ENCODE measurements around the gene LRCH3.

The LRCH3 gene

GRCh38 chr3:197791113-197791891 lies at the start of gene LRCH3:
Gene LRCH3 (plus strand): TSS chr3:197791254. CDS start chr3:197791279, 25 bp downstream.
- peak; percentile 86 for DNase-seq

DNA sequence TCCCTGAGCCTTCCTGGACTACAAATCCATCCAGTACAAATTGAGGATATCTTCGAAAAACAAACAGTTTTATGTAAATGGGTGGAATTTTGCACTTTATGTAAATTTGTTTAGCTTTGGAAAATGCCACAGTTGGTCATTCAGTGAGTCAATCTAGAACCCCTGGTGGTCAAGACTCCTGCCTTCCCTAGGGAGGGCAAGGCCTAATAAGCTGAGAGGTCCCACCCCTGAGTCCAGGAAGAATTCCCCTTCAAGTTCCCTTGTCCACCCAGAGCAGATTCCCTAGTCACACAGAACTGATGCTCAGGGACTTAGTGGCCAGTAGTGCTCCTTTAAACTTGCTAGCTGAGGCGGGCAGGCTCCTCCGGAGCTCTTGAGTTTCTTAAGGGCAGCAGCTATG lies 48.3 kb upstream of the LRCH3 start:
- DNase-seq = no peak

DNA sequence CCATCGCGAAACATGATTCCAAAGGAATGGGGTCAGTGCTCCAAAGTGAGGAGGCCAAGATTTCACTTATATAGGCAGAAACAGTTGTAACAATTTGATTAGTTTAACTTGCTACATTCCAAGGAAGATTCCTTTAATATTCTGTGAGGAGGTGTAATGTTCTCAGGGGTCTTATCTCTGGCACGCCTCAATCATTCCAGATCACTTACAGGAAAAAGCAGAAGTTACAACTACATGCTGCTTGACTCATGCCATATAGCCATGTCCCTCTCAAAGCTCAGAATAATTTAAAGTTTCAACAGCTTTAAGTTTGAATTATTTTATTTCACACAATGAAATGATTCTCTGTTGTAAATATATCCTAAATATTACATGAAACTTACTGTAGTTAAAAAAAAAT lies 44.8 kb upstream of the LRCH3 start:
- DNase-seq = no peak

DNA sequence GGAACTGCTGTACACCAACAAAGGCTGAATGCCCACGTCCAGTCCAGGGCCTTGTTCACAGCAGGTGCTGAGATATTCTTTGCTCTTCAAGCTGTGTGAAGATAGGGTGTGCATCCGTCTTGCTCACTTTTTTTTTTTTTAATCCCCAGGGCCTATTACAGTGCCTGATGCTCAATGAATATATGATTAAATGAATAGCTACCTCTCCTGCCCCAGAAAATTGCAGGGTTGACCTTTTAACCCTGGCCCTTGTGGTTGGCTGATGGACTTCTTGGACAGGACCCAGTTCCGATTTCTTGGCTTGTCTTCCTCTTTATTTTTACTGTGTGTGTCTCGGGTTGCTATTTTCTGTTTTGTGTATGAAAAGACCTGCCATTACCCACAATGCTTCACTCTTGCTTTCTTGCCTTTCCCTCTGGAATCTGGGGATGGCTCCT lies 44.2 kb upstream of the LRCH3 start:
- no peak for DNase-seq

GRCh38 chr3:197748597-197749314 lies 42.3 kb upstream of the LRCH3 start:
- no peak for DNase-seq

GRCh38 chr3:197749315-197749600 lies 41.8 kb upstream of the LRCH3 start:
- peak; percentile 89 for DNase-seq

DNA sequence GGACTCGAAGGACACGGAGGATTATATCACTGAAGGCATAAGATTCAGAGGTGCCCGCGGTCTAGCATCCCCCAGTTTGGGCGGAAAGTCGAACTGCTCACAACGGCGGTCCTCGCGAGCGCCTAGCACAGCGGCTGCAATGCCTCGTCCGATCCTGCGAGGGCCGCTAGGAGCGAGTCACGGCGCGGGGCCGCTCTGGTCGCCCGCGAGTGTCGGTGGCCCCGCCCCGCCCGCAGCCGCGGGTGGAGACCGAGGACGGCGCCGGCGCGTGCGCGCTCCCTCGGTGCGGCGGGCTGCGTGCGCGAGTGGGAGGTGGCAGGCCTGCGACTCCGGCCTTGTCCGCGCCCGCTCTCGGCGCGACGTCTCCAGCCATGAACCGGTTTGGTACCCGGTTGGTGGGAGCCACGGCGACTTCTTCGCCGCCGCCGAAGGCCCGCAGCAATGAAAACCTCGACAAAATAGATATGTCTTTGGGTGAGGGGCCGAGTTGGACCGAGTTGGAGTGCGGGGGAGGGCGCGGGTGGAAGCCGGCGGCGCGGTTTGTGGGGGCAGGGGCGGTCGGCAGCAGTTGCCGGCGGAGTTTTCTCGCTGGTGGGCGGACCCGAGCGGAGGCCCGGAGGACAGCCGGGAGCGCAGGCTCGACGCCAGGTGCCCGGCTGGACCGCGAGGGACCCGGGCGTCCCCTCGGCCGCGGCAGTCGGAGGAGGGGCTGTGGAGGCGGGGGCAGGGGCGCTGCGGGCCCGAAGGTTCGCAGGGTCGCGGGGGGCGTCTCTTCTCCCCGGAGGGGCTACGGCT lies 41.3 kb upstream of the LRCH3 start, which contains the start of gene FYTTD1:
FYTTD1 (plus strand) TSS at position 283 of the 795 bp plus-strand sequence; CDS start at position 372, 89 bp downstream.
- peak; percentile 89 for DNase-seq

- DNase-seq = peak; percentile 26
Measured at GRCh38 chr3:197750396-197750831, 40.6 kb upstream of the LRCH3 start.

- peak; percentile 26 for DNase-seq
Measured at GRCh38 chr3:197750858-197751737, 40.0 kb upstream of the LRCH3 start.

GRCh38 chr3:197752107-197752506 lies 38.9 kb upstream of the LRCH3 start:
- no peak for DNase-seq

- DNase-seq = peak; percentile 1
Measured at GRCh38 chr3:197753263-197753662, 37.8 kb upstream of the LRCH3 start.

DNA sequence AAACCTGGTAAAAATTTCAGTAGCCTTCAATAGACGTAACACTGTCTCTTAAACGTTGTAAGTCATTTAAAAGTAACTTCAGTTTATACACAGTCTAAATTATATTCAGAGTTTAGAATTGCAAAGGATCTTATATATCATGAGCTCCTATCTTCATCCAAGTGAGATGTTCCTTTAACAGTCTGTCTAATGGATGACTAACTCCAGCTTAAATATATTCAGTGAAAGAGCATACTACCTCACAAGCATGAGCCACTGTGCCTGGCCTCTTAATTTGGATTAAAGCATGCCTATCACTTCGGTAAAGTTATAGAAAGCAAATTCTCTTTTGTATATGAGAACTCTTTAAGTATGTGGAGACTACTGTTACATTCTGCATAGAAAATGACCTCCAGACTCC lies 34.4 kb upstream of the LRCH3 start:
- DNase-seq = no peak

GRCh38 chr3:197758512-197758911 lies 32.5 kb upstream of the LRCH3 start:
- DNase-seq = no peak

DNA sequence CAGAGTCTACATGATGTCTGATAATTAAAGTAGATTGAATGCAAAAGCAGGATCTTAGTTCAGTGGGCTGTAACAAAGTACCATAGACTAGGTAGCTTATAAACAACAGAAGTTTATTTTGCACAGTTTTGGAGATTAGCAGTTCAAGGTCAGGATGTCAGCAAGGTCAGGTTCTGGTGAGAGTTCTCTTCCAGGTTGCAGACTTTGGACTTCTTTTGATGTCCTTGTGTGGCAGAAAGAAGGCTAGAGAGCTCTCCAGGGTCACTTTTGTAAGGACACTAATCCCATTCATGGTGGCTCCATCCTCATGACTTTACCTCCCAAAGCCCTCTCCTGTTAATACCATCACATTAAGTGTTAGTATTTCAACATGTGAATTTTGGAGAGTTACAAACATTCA lies 29.3 kb upstream of the LRCH3 start:
- no peak for DNase-seq

DNA sequence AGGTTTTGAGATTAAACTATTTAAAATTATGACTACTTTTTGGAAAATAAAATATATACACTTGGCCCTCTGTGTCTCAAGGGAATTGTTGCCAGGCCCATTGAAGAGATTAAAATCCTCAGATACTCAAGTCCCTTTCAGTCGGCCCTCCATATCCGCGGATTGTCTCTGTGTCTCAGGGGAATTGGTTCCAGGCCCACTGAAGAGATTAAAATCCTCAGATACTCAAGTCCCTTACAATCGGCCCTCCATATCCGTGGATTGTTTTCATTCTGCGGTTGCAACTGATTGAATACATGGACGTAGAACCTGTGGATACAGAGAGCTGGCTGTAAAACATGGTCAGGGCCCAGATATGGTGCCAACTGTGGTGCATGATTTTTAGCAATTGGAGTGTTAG lies 15.7 kb upstream of the LRCH3 start:
- DNase-seq = no peak

DNA sequence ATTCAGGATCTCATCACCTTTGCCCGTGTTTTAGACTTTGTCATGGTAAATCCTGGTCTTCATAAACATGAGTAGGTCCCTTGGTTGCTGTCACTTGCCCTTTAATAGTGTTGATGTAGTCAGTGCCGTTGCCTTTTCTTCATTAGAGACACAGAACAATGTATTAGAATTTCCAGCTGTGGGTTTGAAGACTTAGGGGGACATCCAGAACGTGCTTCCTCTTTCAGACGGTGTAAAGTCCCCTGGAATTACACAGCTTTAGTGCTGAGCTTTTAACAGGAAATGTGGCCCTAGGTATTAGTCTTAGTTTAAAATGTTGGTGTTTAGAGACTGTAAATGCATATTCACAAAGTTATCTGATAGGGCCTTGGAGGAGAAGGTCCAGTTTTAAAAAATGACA lies 8.8 kb upstream of the LRCH3 start:
- DNase-seq = no peak

DNA sequence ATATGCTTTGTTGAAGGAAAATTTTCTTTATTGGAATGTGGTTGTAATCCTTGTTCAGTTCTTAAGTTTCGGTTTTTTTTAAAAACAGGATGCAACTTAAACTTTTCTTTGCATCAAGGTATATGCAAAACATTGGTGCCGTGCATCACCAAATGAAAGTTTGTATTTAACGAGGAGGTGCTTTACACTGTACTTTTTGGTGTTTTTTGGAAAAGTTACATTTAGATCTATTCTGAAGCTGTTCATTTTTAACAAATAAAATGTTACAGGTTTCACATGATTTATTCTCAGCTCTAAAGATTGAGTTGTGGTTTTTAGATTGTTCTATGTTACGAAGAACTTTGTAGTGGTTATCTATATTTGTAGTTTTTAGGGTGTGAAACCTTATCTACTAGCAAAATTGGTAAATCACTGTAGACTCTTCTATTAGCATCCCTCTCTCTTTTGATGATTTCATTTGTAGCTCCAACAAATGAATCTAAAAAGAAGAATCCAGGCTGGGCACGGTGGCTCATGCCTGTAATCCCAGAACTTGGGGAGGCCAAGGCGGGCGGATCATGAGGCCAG lies 7.0 kb upstream of the LRCH3 start:
- DNase-seq = no peak

DNA sequence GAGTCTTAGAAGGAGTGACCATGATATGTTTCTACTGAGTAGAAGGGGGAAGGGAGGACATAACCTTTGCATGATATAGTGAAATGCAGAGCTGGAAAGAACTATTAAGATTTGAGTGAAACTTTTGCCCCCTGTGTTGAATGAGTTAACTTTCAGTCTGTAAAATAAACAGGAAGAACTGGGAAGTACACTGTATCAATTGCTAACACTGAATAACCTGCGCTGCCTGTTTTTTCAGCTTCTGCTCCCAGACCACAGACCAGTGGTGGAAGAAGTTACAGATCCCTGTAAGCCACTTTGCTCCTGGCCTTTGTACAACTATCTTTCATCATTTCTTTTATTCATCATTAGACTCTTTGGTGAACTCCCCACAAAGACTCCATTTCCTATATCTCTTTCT lies 3.6 kb upstream of the LRCH3 start:
- DNase-seq = no peak

GRCh38 chr3:197789309-197789708 lies 1.7 kb upstream of the LRCH3 start:
- no peak for DNase-seq

- no peak for DNase-seq
Measured at GRCh38 chr3:197790033-197790432, 1.0 kb upstream of the LRCH3 start.

GRCh38 chr3:197791892-197792647 lies 1.0 kb downstream of the LRCH3 start:
- peak; percentile 55 for DNase-seq
